Measurements from ENCODE around the gene FHL1. TPM values are rescaled to one million over a fixed set of nuclear protein-coding genes. Genes with fewer than 3 reads are reported as not detected.

FHL1 gene
- polyA plus RNA-seq, 4 donors = 8.7 to 97.5 (median 62.1) TPM

DNA sequence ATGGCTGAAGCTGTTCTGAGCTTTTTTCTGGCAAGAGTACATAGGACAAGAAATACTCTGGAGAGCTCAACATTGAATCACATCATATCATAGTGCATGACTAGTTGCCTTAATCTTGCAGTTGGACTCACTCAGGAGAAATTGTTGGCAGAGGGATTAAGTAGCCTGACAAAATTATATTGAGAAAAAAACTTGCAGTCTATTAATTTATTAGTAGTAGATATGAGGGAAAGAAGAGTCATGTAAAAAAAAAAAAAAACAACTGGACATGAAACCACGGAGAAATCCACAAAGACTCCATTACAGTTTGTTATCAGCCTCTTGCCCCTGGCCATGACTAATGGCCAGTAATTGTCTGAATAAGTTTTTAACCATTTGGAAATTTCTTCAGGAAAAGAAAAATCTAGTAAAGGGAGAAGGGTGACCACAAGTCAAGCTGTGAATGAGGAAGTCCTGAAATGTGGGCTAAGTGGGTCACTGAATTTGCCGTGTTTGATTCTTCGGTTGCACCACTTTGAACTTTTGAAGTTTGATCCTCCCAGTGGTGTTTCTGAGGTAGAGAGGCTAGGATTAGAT lies 45.6 kb downstream of the FHL1 start:
- DNase-seq (no peak), FAIRE-seq (no peak)
- Histone ChIP-seq H3K4me3 (ENCODE audit: low read depth in 1 of 3, low read length in 3 of 3) (no peak overlapping the region), H3K27me3 (ENCODE audit: control insufficient read depth in 3 of 3, insufficient read depth in 3 of 3, low read length in 3 of 3) (no peaks in the 10 kb centered on the region), H3K27ac (ENCODE audit: low read depth in 1 of 3, low read length in 2 of 3) (peak overlapping the region in 1 of 3 donors; percentile 4), H3K9me3 (ENCODE audit: control insufficient read depth in 2 of 2, insufficient read depth in 1 of 2, low read depth in 1 of 2, low read length in 1 of 2) (no peaks in the 10 kb centered on the region), H3K4me1 (ENCODE audit: control insufficient read depth in 3 of 3, insufficient read depth in 2 of 3, low read depth in 1 of 3, low read length in 2 of 3) (peaks cover 0 to 10% (median 2%) of the 10 kb centered on the region in 3 donors), H3K36me3 (ENCODE audit: control insufficient read depth in 3 of 3, insufficient read depth in 2 of 3, low read depth in 1 of 3, low read length in 3 of 3) (no peaks in the 10 kb centered on the region)
- WGBS, 3 donors = 42 to 57% (median 45%) methylated on average over 3 of the region's 3 CpGs

DNA sequence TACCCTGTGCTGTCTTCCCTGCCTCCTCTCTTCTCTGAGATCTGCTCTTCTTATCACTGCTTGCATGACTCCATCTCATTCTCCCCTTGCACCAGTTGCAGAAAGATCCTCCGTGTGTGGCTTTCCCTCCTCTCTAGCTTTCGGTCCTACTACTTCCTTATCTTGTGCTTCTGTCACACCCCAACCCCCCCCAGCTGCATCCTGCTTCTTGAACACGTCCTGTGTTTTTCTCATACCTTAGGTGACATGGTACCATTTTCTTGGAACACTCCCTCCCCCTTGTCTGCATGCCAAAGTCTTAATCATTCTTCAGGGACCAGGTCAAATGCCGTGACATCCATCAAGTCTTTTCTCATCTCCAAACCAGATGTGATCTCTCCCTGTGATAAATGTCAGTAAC lies 46.4 kb downstream of the FHL1 start:
- 34 to 40% (median 36%) methylated on average over 4 of the region's 4 CpGs for WGBS, 3 donors
- H3K4me1 ChIP-seq (ENCODE audit: control insufficient read depth in 3 of 3, insufficient read depth in 2 of 3, low read depth in 1 of 3, low read length in 2 of 3) = peaks cover 0 to 10% (median 2%) of the 10 kb centered on the region in 3 donors
- H3K36me3 ChIP-seq (ENCODE audit: control insufficient read depth in 3 of 3, insufficient read depth in 2 of 3, low read depth in 1 of 3, low read length in 3 of 3) = no peaks in the 10 kb centered on the region
- H3K27ac ChIP-seq (ENCODE audit: low read depth in 1 of 3, low read length in 2 of 3) = peak overlapping the region in 1 of 3 donors; percentile 49
- H3K27me3 ChIP-seq (ENCODE audit: control insufficient read depth in 3 of 3, insufficient read depth in 3 of 3, low read length in 3 of 3) = no peaks in the 10 kb centered on the region
- no peaks in the 10 kb centered on the region for H3K9me3 ChIP-seq (ENCODE audit: control insufficient read depth in 2 of 2, insufficient read depth in 1 of 2, low read depth in 1 of 2, low read length in 1 of 2)
- no peak overlapping the region for H3K4me3 ChIP-seq (ENCODE audit: low read depth in 1 of 3, low read length in 3 of 3)
- FAIRE-seq (no peak), DNase-seq (no peak)

DNA sequence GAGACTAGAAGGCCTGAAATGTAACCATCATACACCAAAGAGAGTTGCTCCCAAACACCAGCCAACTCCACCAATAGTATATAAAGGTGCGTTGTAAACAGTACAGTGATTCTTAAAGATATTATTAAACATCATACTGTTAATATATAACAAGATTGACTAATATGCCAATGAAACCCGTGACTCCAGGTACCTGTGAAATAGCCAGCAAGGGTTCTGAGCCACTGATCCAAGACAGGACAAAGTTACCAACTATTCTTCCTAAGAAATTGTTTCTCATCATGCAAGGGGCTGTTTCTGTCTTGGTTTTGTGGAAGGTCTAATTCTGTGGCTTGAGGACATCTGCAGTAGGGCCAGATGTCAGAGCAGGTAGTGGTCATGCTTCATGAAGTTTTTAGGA lies 47.2 kb downstream of the FHL1 start:
- DNase-seq = no peak
- Histone ChIP-seq H3K27ac (ENCODE audit: low read depth in 1 of 3, low read length in 2 of 3) (peak overlapping the region in 1 of 3 donors; percentile 44), H3K27me3 (ENCODE audit: control insufficient read depth in 3 of 3, insufficient read depth in 3 of 3, low read length in 3 of 3) (no peaks in the 10 kb centered on the region), H3K4me1 (ENCODE audit: control insufficient read depth in 3 of 3, insufficient read depth in 2 of 3, low read depth in 1 of 3, low read length in 2 of 3) (peaks cover 0 to 10% (median 2%) of the 10 kb centered on the region in 3 donors), H3K4me3 (ENCODE audit: low read depth in 1 of 3, low read length in 3 of 3) (no peak overlapping the region), H3K9me3 (ENCODE audit: control insufficient read depth in 2 of 2, insufficient read depth in 1 of 2, low read depth in 1 of 2, low read length in 1 of 2) (no peaks in the 10 kb centered on the region), H3K36me3 (ENCODE audit: control insufficient read depth in 3 of 3, insufficient read depth in 2 of 3, low read depth in 1 of 3, low read length in 3 of 3) (no peaks in the 10 kb centered on the region)
- 19 to 69% (median 37%) methylated on average over 2 of the region's 2 CpGs for WGBS, 3 donors
- FAIRE-seq = no peak

DNA sequence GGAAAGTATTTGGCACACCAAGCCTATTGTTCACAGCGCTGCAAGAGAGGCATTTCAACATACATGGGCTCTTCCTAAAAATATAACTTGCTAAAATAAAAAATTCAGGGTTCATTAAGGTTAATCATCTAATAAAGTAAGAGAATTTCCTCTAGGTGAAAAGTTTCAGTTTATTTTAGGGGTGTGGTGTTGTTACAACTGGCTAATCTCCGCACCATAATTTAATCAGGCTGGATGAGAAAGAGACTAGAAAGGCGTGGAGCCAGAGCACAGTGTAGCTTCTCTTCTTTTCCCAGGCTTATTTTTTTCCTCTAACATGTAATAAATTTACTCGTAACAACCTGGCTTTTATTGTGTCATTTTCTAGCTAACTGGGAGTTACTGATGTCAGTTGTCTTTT lies 47.9 kb downstream of the FHL1 start:
- Histone ChIP-seq H3K4me3 (ENCODE audit: low read depth in 1 of 3, low read length in 3 of 3) (no peak overlapping the region), H3K27me3 (ENCODE audit: control insufficient read depth in 3 of 3, insufficient read depth in 3 of 3, low read length in 3 of 3) (no peaks in the 10 kb centered on the region), H3K27ac (ENCODE audit: low read depth in 1 of 3, low read length in 2 of 3) (no peak overlapping the region), H3K4me1 (ENCODE audit: control insufficient read depth in 3 of 3, insufficient read depth in 2 of 3, low read depth in 1 of 3, low read length in 2 of 3) (peaks cover 0 to 10% (median 2%) of the 10 kb centered on the region in 3 donors), H3K9me3 (ENCODE audit: control insufficient read depth in 2 of 2, insufficient read depth in 1 of 2, low read depth in 1 of 2, low read length in 1 of 2) (no peaks in the 10 kb centered on the region), H3K36me3 (ENCODE audit: control insufficient read depth in 3 of 3, insufficient read depth in 2 of 3, low read depth in 1 of 3, low read length in 3 of 3) (no peaks in the 10 kb centered on the region)
- WGBS, 3 donors = 15 to 49% (median 45%) methylated on average over 4 of the region's 4 CpGs
- DNase-seq (peak in 1 of 2 donors; percentile 53), FAIRE-seq (no peak)

DNA sequence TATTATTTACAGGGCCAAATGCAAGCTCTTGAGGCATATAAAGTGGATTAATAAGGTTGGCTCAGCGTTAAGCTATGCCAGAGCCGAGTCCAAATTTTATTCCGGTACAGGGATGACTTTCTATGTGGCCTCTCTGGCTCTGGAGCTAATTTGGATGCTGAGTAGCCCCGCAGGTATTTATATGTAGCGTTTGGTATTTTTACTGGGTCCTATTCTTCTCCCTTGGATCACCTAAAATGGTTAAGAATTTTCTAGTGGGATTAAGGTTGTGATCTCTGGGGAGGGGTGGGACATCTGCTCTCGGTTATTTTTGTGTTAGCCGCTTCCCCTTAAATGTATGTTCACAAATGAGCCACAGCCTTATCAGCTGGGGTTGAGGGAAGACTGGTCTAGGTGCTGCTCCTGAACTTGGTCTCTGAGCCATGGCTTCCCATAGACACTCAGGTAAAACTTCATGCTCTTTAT lies 49.4 kb downstream of the FHL1 start:
- Histone ChIP-seq H3K4me3 (ENCODE audit: low read depth in 1 of 3, low read length in 3 of 3) (no peak overlapping the region), H3K9me3 (ENCODE audit: control insufficient read depth in 2 of 2, insufficient read depth in 1 of 2, low read depth in 1 of 2, low read length in 1 of 2) (no peaks in the 10 kb centered on the region), H3K27me3 (ENCODE audit: control insufficient read depth in 3 of 3, insufficient read depth in 3 of 3, low read length in 3 of 3) (no peaks in the 10 kb centered on the region), H3K4me1 (ENCODE audit: control insufficient read depth in 3 of 3, insufficient read depth in 2 of 3, low read depth in 1 of 3, low read length in 2 of 3) (peaks cover 0 to 10% (median 2%) of the 10 kb centered on the region in 3 donors), H3K36me3 (ENCODE audit: control insufficient read depth in 3 of 3, insufficient read depth in 2 of 3, low read depth in 1 of 3, low read length in 3 of 3) (no peaks in the 10 kb centered on the region), H3K27ac (ENCODE audit: low read depth in 1 of 3, low read length in 2 of 3) (peak overlapping the region in 1 of 3 donors; percentile 49)
- 72 to 87% (median 80%) methylated on average over 7 of the region's 7 CpGs for WGBS, 3 donors
- FAIRE-seq = no peak
- no peak for DNase-seq

DNA sequence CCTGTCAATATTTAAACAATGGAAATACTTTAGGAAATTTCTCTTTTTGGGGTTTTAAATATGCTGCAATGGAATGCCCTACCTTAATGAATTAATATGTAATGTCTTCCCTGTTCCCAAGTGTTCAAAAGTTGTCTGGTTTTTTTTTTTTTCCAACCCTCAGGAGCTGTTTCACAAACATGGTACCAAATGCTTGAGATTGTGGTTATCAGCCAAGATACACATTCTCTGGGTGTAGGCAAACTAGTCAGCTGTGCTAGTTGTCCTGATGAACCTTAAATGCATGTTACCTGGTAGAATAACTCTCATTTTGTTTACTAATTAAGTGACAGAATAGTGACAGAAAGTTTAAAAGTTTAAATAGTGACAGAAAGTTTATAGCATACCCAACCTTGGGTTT lies 50.7 kb downstream of the FHL1 start:
- no peak overlapping the region for H3K4me3 ChIP-seq (ENCODE audit: low read depth in 1 of 3, low read length in 3 of 3)
- no peaks in the 10 kb centered on the region for H3K36me3 ChIP-seq (ENCODE audit: control insufficient read depth in 3 of 3, insufficient read depth in 2 of 3, low read depth in 1 of 3, low read length in 3 of 3)
- DNase-seq = no peak
- no peak overlapping the region for H3K27ac ChIP-seq (ENCODE audit: low read depth in 1 of 3, low read length in 2 of 3)
- H3K4me1 ChIP-seq (ENCODE audit: control insufficient read depth in 3 of 3, insufficient read depth in 2 of 3, low read depth in 1 of 3, low read length in 2 of 3) = peaks cover 0 to 10% (median 2%) of the 10 kb centered on the region in 3 donors
- no peaks in the 10 kb centered on the region for H3K9me3 ChIP-seq (ENCODE audit: control insufficient read depth in 2 of 2, insufficient read depth in 1 of 2, low read depth in 1 of 2, low read length in 1 of 2)
- no peak for FAIRE-seq
- H3K27me3 ChIP-seq (ENCODE audit: control insufficient read depth in 3 of 3, insufficient read depth in 3 of 3, low read length in 3 of 3) = no peaks in the 10 kb centered on the region

DNA sequence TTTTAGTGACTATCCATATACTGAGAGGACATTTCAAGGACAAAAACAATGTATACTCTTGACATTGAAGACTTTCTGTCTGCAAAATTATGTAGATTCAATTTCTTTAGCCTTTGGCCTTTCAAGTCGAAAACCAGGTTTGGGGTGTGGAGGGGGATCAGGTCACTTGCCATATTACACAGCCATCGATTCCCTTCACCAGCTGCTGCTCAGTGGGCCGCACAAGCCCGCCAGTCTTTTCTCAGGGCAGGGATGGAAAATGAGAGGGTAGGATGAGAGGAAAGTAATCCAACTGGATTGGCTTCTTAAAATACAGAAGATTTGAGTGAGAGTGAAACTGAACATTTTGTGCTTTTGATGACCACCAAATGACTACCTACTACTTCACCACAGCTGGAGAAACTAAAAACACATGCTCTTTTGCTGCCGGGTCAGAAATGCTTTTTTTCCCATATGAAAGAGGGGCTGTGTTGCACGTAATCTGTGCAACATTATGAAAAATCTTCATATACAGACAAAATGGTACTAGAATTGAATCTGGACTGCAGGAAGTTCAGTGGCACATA lies 51.4 kb downstream of the FHL1 start:
- no peak overlapping the region for H3K27ac ChIP-seq (ENCODE audit: low read depth in 1 of 3, low read length in 2 of 3)
- no peaks in the 10 kb centered on the region for H3K9me3 ChIP-seq (ENCODE audit: control insufficient read depth in 2 of 2, insufficient read depth in 1 of 2, low read depth in 1 of 2, low read length in 1 of 2)
- H3K4me1 ChIP-seq (ENCODE audit: control insufficient read depth in 3 of 3, insufficient read depth in 2 of 3, low read depth in 1 of 3, low read length in 2 of 3) = peaks cover 0 to 2% (median 2%) of the 10 kb centered on the region in 3 donors
- H3K36me3 ChIP-seq (ENCODE audit: control insufficient read depth in 3 of 3, insufficient read depth in 2 of 3, low read depth in 1 of 3, low read length in 3 of 3) = no peaks in the 10 kb centered on the region
- no peak overlapping the region for H3K4me3 ChIP-seq (ENCODE audit: low read depth in 1 of 3, low read length in 3 of 3)
- no peaks in the 10 kb centered on the region for H3K27me3 ChIP-seq (ENCODE audit: control insufficient read depth in 3 of 3, insufficient read depth in 3 of 3, low read length in 3 of 3)
- DNase-seq (no peak), FAIRE-seq (no peak)
- WGBS, 3 donors = 79 to 91% (median 79%) methylated on average over 6 of the region's 6 CpGs

DNA sequence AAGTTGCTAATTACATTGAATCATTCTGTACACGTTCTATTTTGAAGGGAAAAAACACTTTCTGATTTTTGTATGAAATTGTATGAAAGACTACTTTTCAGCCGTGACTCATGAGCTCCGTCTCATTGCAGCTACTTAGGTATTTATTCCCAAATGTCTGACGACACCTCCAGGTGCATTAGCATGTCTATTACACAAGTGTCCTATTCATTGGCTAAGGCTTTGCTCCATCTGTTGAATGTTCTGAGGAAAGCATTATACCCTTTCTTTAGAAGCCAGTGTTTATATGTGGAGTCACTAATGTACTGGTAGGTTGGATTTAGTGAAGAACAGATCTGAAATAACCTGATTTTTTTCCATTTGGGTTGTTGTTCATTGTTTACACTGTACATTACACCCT lies 52.0 kb downstream of the FHL1 start:
- peaks cover 0 to 2% (median 2%) of the 10 kb centered on the region in 3 donors for H3K4me1 ChIP-seq (ENCODE audit: control insufficient read depth in 3 of 3, insufficient read depth in 2 of 3, low read depth in 1 of 3, low read length in 2 of 3)
- 68 to 88% (median 81%) methylated on average over 4 of the region's 4 CpGs for WGBS, 3 donors
- DNase-seq = no peak
- H3K27ac ChIP-seq (ENCODE audit: low read depth in 1 of 3, low read length in 2 of 3) = no peak overlapping the region
- H3K27me3 ChIP-seq (ENCODE audit: control insufficient read depth in 3 of 3, insufficient read depth in 3 of 3, low read length in 3 of 3) = no peaks in the 10 kb centered on the region
- no peak for FAIRE-seq
- H3K9me3 ChIP-seq (ENCODE audit: control insufficient read depth in 2 of 2, insufficient read depth in 1 of 2, low read depth in 1 of 2, low read length in 1 of 2) = no peaks in the 10 kb centered on the region
- no peaks in the 10 kb centered on the region for H3K36me3 ChIP-seq (ENCODE audit: control insufficient read depth in 3 of 3, insufficient read depth in 2 of 3, low read depth in 1 of 3, low read length in 3 of 3)
- no peak overlapping the region for H3K4me3 ChIP-seq (ENCODE audit: low read depth in 1 of 3, low read length in 3 of 3)

DNA sequence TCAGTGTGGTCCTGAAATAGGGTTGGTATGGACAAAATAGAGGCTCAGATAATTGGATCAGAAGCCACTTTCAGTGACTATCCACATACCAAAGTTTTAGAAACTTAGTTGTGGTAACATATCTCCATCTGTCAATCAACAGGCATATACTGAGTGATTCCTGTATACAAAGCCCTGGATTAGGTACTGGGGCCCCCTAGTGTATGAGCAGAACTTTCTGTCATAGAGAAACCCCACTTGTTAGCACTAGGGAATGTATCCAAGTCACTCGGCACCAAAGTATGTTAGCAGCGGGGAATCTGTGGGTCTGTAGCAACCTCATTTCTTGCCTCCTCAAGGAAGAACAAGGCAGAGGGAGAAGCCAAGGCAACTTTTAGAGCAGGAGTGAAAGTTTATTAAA lies 53.1 kb downstream of the FHL1 start:
- DNase-seq (peak in 1 of 2 donors; percentile 38), FAIRE-seq (no peak)
- Histone ChIP-seq H3K27me3 (ENCODE audit: control insufficient read depth in 3 of 3, insufficient read depth in 3 of 3, low read length in 3 of 3) (no peaks in the 10 kb centered on the region), H3K9me3 (ENCODE audit: control insufficient read depth in 2 of 2, insufficient read depth in 1 of 2, low read depth in 1 of 2, low read length in 1 of 2) (no peaks in the 10 kb centered on the region), H3K27ac (ENCODE audit: low read depth in 1 of 3, low read length in 2 of 3) (peak overlapping the region in 1 of 3 donors; percentile 64), H3K4me1 (ENCODE audit: control insufficient read depth in 3 of 3, insufficient read depth in 2 of 3, low read depth in 1 of 3, low read length in 2 of 3) (no peaks in the 10 kb centered on the region), H3K4me3 (ENCODE audit: low read depth in 1 of 3, low read length in 3 of 3) (no peak overlapping the region), H3K36me3 (ENCODE audit: control insufficient read depth in 3 of 3, insufficient read depth in 2 of 3, low read depth in 1 of 3, low read length in 3 of 3) (no peaks in the 10 kb centered on the region)
- WGBS, 3 donors = 44 to 59% (median 50%) methylated on average over 2 of the region's 2 CpGs

Data from small intestine (tissue), 7 donors.